GM18511 (cell line): ENCODE results near the gene GALK2.
"Not testable (repeated sequence)": the region's sequence is repeated elsewhere in the genome, so short reads cannot be mapped to it uniquely, and the experiment has no call there.

Experiments
- ATAC-seq: cut with Tn5 transposase; IDR thresholded peaks from one replicate; pipeline ENCODE4 v1.9.1; 2021; ENCODE audit warnings: mild to moderate bottlenecking, moderate library complexity; ENCODE audit not compliant: unreplicated experiment

GALK2 gene

GRCh38 chr15:49163678-49164077 lies 6.4 kb upstream of the GALK2 start:
- no peak for ATAC-seq

- no peak for ATAC-seq
Observed at GRCh38 chr15:49164865-49165264, 5.2 kb upstream of the GALK2 start.

GRCh38 chr15:49168016-49168415 lies 2.0 kb upstream of the GALK2 start:
- ATAC-seq = no peak

GRCh38 chr15:49171790-49172189 lies 1.7 kb downstream of the GALK2 start:
- no peak for ATAC-seq

- ATAC-seq = no peak
Observed at GRCh38 chr15:49174902-49175301, 4.9 kb downstream of the GALK2 start.

- not testable (repeated sequence) for ATAC-seq
Observed at GRCh38 chr15:49175582-49176397, 5.7 kb downstream of the GALK2 start.

GRCh38 chr15:49178497-49178896 lies 8.4 kb downstream of the GALK2 start:
- ATAC-seq = no peak

- ATAC-seq = no peak
Observed at GRCh38 chr15:49179433-49180190, 9.6 kb downstream of the GALK2 start.

GRCh38 chr15:49182128-49182527 lies 12.1 kb downstream of the GALK2 start:
- ATAC-seq = no peak

- ATAC-seq = not testable (repeated sequence)
Observed at GRCh38 chr15:49183741-49184140, 13.7 kb downstream of the GALK2 start.

GRCh38 chr15:49185473-49185872 lies 15.4 kb downstream of the GALK2 start:
- peak; percentile 85 for ATAC-seq

- no peak for ATAC-seq
Observed at GRCh38 chr15:49187549-49188245, 17.6 kb downstream of the GALK2 start.

GRCh38 chr15:49188933-49189332 lies 18.9 kb downstream of the GALK2 start:
- no peak for ATAC-seq

GRCh38 chr15:49189631-49190030 lies 19.6 kb downstream of the GALK2 start:
- no peak for ATAC-seq

- ATAC-seq = no peak
Observed at GRCh38 chr15:49190586-49190985, 20.5 kb downstream of the GALK2 start.

- no peak for ATAC-seq
Observed at GRCh38 chr15:49191892-49192291, 21.8 kb downstream of the GALK2 start.

GRCh38 chr15:49196856-49197255 lies 26.8 kb downstream of the GALK2 start:
- ATAC-seq = no peak

GRCh38 chr15:49199666-49200065 lies 29.6 kb downstream of the GALK2 start:
- ATAC-seq = no peak

GRCh38 chr15:49200347-49200746 lies 30.3 kb downstream of the GALK2 start:
- ATAC-seq = no peak

- not testable (repeated sequence) for ATAC-seq
Observed at GRCh38 chr15:49208102-49208501, 38.1 kb downstream of the GALK2 start.

- no peak for ATAC-seq
Observed at GRCh38 chr15:49212897-49213296, 42.9 kb downstream of the GALK2 start.
